Left renal pelvis (tissue), 4 donors: ENCODE results near the gene GPR34. TPM values are rescaled to one million over a fixed set of nuclear protein-coding genes. Genes with fewer than 3 reads are reported as not detected.
"Not testable (repeated sequence)": the region's sequence is repeated elsewhere in the genome, so short reads cannot be mapped to it uniquely, and the experiment has no call there.

Experiments
- DNase-seq, 4 donors: peaks; one replicate each; pipeline ENCODE4 v3.0.0-alpha.2; 2013; ENCODE audit warnings: low read depth in 4 of 4, low spot score in 3 of 4
- polyA plus RNA-seq, 4 donors: library from polyadenylated mRNA; unstranded; fragments of 120-200 nt; gene quantifications; one replicate each; pipeline ENCODE4 v1.2.1, GENCODE V29; 2013; ENCODE audit not compliant: insufficient read length in 4 of 4

Gene GPR34
- polyA plus RNA-seq, 4 donors: 2.3 to 12.8 (median 5.9) TPM

DNA sequence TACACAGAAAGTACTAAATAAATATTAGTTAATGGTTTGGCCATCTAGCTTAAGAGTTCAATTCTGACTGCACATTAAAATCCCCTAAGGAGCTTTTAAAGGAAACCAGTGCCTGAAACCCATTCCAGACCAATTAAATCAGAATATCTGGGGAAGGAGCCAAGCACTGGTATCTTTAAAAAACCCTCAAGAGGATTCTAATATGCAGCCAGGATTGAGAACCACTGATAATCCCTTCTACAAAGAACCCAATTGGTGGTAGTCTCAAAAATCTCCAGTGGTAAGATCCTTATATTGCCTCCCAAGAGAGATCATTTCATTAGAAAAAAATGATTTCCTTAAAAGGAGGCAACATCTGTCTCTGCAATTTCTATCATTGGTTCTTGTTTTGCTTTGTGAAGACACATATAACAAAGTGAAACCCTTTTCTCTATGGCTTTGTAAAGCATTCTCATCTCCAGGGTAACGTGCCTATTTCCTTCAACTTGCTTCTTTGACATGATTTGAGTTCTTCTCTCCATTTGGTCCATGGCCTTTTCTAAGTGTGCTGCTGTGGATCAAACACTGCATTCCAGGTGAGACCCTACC lies 3.5 kb downstream of the GPR34 start:
- no peak for DNase-seq

- no peak for DNase-seq
Observed at GRCh38 chrX:41693024-41693423, 4.3 kb downstream of the GPR34 start.

DNA sequence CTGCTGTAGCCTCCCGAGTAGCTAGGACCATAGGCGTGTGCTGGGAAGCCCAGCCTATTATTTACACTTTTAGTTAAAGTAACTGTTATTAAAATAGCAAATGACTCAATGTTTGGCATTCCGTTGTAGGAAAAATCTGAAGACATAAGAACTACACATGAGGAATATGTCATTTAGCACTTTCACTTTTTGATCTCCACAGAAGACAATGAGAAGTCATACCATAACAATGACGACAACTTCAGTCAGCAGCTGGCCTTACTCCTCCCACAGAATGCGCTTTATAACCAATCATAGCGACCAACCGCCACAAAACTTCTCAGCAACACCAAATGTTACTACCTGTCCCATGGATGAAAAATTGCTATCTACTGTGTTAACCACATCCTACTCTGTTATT lies 6.7 kb downstream of the GPR34 start:
- no peak for DNase-seq

- no peak for DNase-seq
Observed at GRCh38 chrX:41703574-41704029, 14.8 kb downstream of the GPR34 start.

GRCh38 chrX:41705042-41705441 lies 16.3 kb downstream of the GPR34 start:
- no peak for DNase-seq

GRCh38 chrX:41705680-41706374 lies 17.1 kb downstream of the GPR34 start:
- no peak for DNase-seq

DNA sequence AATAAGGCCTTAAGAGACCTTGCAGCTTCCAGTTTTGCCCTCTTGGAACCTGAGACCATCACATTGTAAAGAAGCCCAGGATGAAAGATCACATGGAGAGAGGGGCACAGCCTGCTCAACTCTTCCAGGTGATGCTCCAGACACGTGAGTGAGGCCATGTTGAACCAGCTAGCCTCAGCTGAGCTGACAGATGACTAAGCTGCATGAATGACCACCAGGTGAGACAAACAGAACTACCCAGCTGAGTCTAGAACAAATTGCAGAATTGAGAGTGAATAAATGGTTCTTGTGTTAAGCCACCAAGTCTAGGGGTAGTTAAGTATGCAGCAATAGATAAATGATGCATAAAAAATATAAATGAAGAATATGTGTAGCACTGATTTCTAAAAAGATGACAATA lies 18.4 kb downstream of the GPR34 start:
- no peak for DNase-seq

- DNase-seq: no peak
Observed at GRCh38 chrX:41708486-41708885, 19.7 kb downstream of the GPR34 start.

- DNase-seq: no peak
Observed at GRCh38 chrX:41711021-41711667, 22.4 kb downstream of the GPR34 start.

DNA sequence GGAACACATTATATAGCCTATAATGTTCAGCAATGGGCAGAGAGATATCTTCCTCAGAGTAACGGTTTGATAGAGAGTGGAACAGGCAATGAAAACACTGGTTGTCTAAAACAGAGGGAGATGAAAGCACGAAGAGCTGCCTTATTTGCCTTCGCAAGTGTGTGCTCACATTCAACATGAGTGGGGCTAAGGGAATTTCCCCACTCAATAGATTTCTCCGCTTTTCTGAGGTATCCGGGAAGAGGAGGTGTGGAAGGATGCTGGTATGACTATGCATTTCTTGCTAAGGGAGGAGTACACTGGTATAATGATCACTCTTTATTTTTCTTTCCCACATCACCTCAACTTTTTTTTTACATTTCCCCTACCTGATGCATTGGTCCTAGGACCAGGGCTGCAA lies 27.4 kb downstream of the GPR34 start:
- no peak for DNase-seq

DNA sequence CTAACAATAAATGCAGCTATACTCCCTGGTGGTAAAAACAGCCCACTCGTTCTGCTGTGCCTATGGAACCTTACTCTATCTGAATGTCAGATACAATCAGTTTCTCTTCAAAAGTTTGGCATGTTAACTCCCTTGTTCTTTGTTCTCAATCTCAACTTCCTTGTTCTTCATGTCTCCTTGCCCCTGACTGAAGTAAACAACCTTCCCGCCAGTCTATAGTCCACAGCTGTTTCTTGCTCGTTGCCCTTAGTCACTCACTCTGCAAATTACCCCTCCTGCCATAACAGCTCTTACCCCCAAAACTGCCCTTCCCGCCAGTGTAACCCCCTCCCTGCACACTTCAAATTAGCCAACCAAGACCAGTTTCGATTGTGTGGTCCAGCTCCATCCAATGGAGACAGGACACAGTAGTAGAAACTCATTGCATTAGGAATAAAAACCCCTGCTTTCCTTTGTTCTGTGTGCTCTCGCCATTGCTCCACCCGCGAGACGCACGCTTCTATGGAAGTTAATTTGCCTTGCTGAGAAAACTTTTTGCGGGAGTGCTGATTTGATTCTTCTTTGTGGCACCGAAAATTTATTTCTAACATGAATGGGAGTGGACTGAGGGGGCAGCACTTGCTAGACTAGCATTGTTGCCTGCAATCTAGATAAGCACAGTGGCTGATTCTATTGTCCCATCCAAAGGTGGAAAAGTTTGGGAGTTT lies 28.1 kb downstream of the GPR34 start:
- DNase-seq: no peak

- DNase-seq: no peak
Observed at GRCh38 chrX:41718481-41719235, 29.9 kb downstream of the GPR34 start.

GRCh38 chrX:41719610-41720009 lies 30.8 kb downstream of the GPR34 start:
- DNase-seq: not testable (repeated sequence)

- DNase-seq: no peak
Observed at GRCh38 chrX:41720125-41720779, 31.5 kb downstream of the GPR34 start.

DNA sequence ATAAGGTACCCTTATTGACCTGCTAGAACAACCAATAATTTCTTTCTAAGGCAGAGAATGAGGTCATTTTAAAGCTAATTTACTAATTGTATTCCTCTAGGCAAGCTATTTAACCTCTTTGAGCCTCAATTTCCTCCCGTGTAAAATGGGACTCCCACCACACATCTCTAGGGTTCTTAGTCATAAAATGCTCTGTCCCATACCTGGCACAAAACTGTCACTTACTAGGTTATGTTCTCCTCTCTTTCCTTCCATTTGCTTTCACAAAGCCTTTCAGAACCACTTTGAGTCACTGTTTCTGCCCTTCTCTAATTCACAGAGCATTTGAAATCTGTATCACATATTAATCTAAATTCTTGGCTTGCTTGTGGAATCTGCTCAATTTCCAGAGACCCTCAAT lies 32.8 kb downstream of the GPR34 start:
- DNase-seq: no peak

GRCh38 chrX:41722214-41722613 lies 33.4 kb downstream of the GPR34 start:
- DNase-seq: no peak

DNA sequence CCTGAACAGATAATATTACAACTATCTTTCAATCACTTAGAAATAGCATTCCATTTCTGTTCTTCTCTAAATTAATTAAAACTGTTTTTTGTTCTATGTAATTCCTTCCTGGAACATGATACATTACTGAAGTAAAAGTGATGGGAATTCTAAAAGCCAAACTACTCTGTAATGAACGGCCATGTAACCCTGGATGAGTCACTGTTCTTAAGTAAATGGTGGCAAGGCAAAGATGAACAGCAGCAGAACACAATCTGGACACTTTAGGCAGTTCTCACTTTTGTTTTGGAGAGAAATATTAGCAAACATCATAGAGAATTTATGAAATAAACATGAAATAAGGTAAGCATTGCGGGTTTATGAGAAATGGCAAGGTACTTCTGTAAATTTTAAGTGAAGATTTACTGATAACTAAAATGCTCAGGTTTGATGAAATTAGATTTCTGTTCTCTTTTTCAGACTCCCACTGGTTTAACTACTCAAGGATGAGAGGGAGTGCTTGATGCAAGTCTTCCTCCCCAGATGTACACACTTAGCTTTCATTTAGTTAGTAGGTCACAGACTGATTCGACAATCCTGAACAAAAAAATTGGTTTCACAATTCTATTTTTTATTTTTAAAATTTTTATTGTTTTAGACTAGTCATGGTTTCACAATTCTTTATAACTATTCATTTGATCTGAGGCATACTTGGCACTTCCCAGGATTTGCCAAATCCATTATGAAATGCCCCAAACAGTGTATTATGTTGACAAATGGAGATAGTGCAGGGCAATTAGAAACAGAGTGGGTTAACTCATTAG lies 34.2 kb downstream of the GPR34 start:
- DNase-seq: no peak

DNA sequence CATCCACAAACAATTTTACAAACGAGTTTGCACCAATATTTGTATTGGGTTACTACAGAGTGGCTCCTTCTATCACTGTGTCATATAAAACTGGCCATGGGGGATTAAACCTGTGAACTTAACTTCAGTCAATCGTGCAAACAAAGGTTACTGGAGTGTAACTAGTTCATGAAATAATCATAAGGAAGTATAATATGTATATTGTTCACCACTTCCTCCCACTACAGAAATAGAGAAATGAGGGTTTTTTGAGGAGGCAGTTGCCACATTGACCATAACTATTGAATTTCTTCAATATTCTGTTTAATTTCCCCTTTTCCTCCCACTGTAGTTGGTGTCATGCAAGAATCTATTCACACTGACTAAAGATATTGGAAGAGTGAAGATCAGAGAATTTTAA lies 35.1 kb downstream of the GPR34 start, which contains the start of gene GPR82:
GPR82 (plus strand) TSS at position 356 of the 400 bp plus-strand sequence. CDS start 2,846 bp downstream, outside the sequence.
- no peak for DNase-seq

DNA sequence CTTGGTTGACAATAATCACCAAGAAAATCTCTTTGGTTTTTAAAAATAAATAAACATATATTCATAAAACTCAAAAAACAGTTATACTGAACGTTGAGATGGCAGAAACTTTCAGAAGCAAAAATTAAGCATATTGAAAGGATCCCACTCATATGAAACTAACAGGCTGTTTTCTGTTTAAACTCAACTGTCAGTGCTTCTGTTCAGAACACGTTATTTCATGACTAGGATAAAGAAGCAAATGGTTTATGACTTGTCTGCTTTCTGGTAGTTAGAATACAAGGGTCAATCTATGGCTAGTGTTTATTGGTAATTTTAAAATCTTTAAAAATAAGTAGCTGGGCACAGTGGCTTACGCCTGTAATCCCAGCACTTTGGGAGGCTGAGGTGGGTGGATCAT lies 39.4 kb downstream of the GPR34 start:
- DNase-seq: no peak
